Panc1 (cell line): ENCODE results near the gene BACE2.

Source experiments
- CTCF ChIP-seq: fragments of 450-650 bp; IDR thresholded peaks from 2 replicates; pipeline ENCODE4 v1.5.1; 2017; ENCODE audit warnings: mild to moderate bottlenecking
- POLR2AphosphoS5 ChIP-seq: IDR thresholded peaks from 2 replicates; pipeline ENCODE4 v1.6.1; 2012; ENCODE audit warnings: mild to moderate bottlenecking, low read depth, low read length, moderate library complexity
- REST ChIP-seq, 2 experiments: IDR thresholded peaks; 2 replicates each; pipeline ENCODE4 v1.6.1; 2011 to 2012; ENCODE audit warnings: low read depth in 2 of 2, control low read depth in 1 of 2, low read length in 1 of 2, mild to moderate bottlenecking in 1 of 2, moderate library complexity in 1 of 2; ENCODE audit not compliant: insufficient read depth in 1 of 2
- SIN3A ChIP-seq: IDR thresholded peaks from 2 replicates; pipeline ENCODE4 v1.6.1; 2012; ENCODE audit warnings: low read depth, mild to moderate bottlenecking, low read length, moderate library complexity, borderline replicate concordance; ENCODE audit not compliant: insufficient read depth
- TCF7L2 ChIP-seq: IDR thresholded peaks from 2 replicates; pipeline ENCODE4 v1.6.1; 2011; ENCODE audit warnings: mild to moderate bottlenecking, low read depth, low read length, inconsistent platforms

- TF ChIP-seq CTCF (no peak), POLR2AphosphoS5 (no peak), SIN3A (no peak), REST (IDR thresholded peaks at IDR 0.05; ENCODE audit: insufficient read depth in 1 of 2, low read depth in 2 of 2, low read length in 1 of 2) (no peak), TCF7L2 (no peak)
These were observed 154.8 kb downstream of the BACE2 start for GRCh38 chr21:41322496-41323382.
